Stomach (tissue), 9 donors: ENCODE measurements around the gene CFAP69. TPM values are rescaled to one million over a fixed set of nuclear protein-coding genes. Genes with fewer than 3 reads are reported as not detected.

Source experiments
- DNase-seq, 2 donors: peaks; one replicate each; pipeline versions ENCODE4 v3.0.0 to v3.0.0-alpha.2; 2013 to 2019
- H3K27ac ChIP-seq, 5 donors: fragments of 200-600 bp in 4 of 5; sonication (generic) in 4 of 5; one replicate each; pipeline ENCODE4 v1.5.1; 2013 to 2019; ENCODE audit warnings: mild to moderate bottlenecking in 1 of 5, moderate library complexity in 1 of 5
- H3K27me3 ChIP-seq, 3 donors: fragments of 200-600 bp; sonication (generic); one replicate each; pipeline ENCODE4 v1.5.1; 2017 to 2019; ENCODE audit warnings: mixed run types in 1 of 3
- H3K36me3 ChIP-seq, 4 donors: fragments of 200-600 bp; sonication (generic); 1 replicate in 3 of 4; 2 replicates in 1 of 4; pipeline ENCODE4 v1.5.1; 2016 to 2019
- H3K4me1 ChIP-seq, 4 donors: fragments of 200-600 bp; sonication (generic); one replicate each; pipeline ENCODE4 v1.5.1; 2016 to 2019
- H3K4me3 ChIP-seq, 4 donors: fragments of 200-600 bp; sonication (generic) in 3 of 4; one replicate each; pipeline ENCODE4 v1.5.1; 2016 to 2019; ENCODE audit warnings: mild to moderate bottlenecking in 1 of 4
- H3K9me3 ChIP-seq, 4 donors: fragments of 200-600 bp; sonication (generic); one replicate each; pipeline ENCODE4 v1.5.1; 2016 to 2019
- EP300 ChIP-seq: sonication (generic); formaldehyde crosslinking; IDR thresholded peaks from one replicate; pipeline ENCODE4 v1.6.1; 2017; ENCODE audit warnings: antibody characterized with exemption
- POLR2A ChIP-seq, 4 donors: fragments of 450-650 bp; IDR thresholded peaks; one replicate each; pipeline ENCODE4 v1.6.1; 2016; ENCODE audit warnings: antibody characterized with exemption in 4 of 4, control low read depth in 2 of 4, mild to moderate bottlenecking in 1 of 4, moderate library complexity in 1 of 4
- POLR2AphosphoS5 ChIP-seq, 3 donors: sonication (generic); formaldehyde crosslinking; IDR thresholded peaks; one replicate each; pipeline ENCODE4 v1.6.1; 2016; ENCODE audit warnings: antibody characterized with exemption in 3 of 3
- WGBS, 5 donors: extraction: QIAGEN DNeasy Blood & Tissue Kit in 3 of 5; methylation state at CpG; one replicate each; pipeline versions ENCODE4 v1.1.5 to v1.1.7; 2013 to 2018; 5-methylcytosine and 5-hydroxymethylcytosine counted together
- intact Hi-C: fragments of 100-400 bp; cut with DNase I; formaldehyde crosslinking; loops from one replicate; pipeline ENCODE4 v1.15.1; 2023; ENCODE audit warnings: low total_unique reads
- polyA plus RNA-seq, 3 donors: library from polyadenylated mRNA; stranded (reverse); fragments of 200-250 nt; gene quantifications; one replicate each; pipeline ENCODE4 v1.2.3, GENCODE V29; 2013
- total RNA-seq, 5 donors: library from RNA; depleted of rRNA; stranded (reverse); fragments of >200 nt; gene quantifications; one replicate each; pipeline versions ENCODE4 v1.1.0 to v1.2.3, GENCODE V29; 2014 to 2016
- TF ChIP-seq, protein P1 (sequence below), 7 experiments: fragments of 450-650 bp in 4 of 7; fragments of 200-600 bp in 3 of 7; sonication (generic) in 3 of 7; IDR thresholded peaks; one replicate each; pipeline ENCODE4 v1.5.1; 2016 to 2019; ENCODE audit warnings: antibody characterized with exemption in 7 of 7, control low read depth in 2 of 7, mild to moderate bottlenecking in 1 of 7
- donor health status: healthy with polysubstance abuse.
- donor health status: Bipolar disorder and iron deficiency.
- donor health status: healthy.

CFAP69 gene
- total and polyA plus RNA-seq, 8 donors, result 0.87 to 22.0 (median 5.5) TPM

DNA sequence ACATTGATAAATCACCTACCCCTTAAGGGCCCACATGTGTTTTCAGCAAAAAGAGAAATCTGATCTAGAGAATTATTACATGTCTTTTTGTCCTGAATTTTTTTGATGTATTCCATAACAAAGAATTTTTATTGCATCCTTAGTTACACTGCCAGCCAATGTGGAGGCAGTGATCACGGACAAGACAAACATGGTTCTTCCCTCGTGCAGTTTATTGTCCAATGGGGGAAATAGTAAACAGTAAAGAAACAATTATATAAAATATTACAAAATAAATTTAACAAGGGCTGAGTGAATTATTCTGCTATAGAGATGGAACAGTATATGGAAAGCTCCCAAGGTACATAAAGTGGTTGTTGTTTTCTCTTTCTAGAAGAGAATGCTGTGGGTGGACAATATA is 31.5 kb upstream of the CFAP69 start:
- peak overlapping the region in 1 of 4 donors; percentile 67 for H3K4me3 ChIP-seq
- no peaks in the 10 kb centered on the region for H3K9me3 ChIP-seq
- peaks cover 4 to 36% (median 14%) of the 10 kb centered on the region in 4 donors for H3K4me1 ChIP-seq
- WGBS, 5 donors, result 73 to 90% (median 77%) methylated on average over 2 of the region's 2 CpGs
- TF ChIP-seq POLR2A (IDR thresholded peaks at IDR 0.05) (no peak), POLR2AphosphoS5 (IDR thresholded peaks at IDR 0.05) (no peak), EP300 (no peak)
- TF ChIP-seq, protein P1, sequence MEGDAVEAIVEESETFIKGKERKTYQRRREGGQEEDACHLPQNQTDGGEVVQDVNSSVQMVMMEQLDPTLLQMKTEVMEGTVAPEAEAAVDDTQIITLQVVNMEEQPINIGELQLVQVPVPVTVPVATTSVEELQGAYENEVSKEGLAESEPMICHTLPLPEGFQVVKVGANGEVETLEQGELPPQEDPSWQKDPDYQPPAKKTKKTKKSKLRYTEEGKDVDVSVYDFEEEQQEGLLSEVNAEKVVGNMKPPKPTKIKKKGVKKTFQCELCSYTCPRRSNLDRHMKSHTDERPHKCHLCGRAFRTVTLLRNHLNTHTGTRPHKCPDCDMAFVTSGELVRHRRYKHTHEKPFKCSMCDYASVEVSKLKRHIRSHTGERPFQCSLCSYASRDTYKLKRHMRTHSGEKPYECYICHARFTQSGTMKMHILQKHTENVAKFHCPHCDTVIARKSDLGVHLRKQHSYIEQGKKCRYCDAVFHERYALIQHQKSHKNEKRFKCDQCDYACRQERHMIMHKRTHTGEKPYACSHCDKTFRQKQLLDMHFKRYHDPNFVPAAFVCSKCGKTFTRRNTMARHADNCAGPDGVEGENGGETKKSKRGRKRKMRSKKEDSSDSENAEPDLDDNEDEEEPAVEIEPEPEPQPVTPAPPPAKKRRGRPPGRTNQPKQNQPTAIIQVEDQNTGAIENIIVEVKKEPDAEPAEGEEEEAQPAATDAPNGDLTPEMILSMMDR (IDR thresholded peaks at IDR 0.05), result no peak
- DNase-seq, result no peak
- H3K27ac ChIP-seq, result peak overlapping the region in 1 of 5 donors; percentile 39
- H3K27me3 ChIP-seq, result peaks cover 0 to 18% (median 8%) of the 10 kb centered on the region in 3 donors
- intact Hi-C loops, result no loop called here
- no peaks in the 10 kb centered on the region for H3K36me3 ChIP-seq

DNA sequence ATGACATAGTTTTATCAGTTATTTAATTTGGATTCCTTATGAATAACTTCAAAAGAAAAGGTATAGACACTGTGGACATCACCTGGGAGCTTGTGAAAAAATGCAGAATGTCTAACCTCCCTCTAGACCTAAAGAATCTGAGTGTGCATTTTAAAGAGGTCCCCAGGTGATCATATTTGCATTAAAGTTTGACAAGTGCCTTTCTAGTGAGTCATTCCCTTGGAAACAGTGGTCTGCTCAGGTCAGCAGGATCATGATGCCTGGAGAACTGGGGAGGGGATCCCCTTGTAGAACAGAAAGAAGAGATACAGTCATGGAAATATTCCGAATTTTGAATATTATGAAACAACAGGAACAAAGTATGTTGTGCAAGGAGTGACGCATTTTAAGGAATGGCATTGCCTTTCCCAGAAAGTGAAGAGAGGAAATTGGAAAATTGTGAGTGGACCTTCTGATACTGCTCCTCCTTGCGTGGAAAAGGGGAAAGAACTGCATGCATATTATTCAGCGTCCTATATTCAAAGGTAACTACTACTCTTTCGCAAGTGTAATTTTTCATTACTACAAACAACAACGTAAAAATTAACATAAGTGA is 28.8 kb upstream of the CFAP69 start:
- Histone ChIP-seq H3K4me3 (no peak overlapping the region), H3K4me1 (peaks cover 0 to 28% (median 14%) of the 10 kb centered on the region in 4 donors), H3K36me3 (no peaks in the 10 kb centered on the region), H3K27me3 (peaks cover 0 to 14% (median 8%) of the 10 kb centered on the region in 3 donors), H3K9me3 (no peaks in the 10 kb centered on the region), H3K27ac (peak overlapping the region in 2 of 5 donors; percentile 23 to 31)
- intact Hi-C loops, result no loop called here
- TF ChIP-seq, protein P1 (IDR thresholded peaks at IDR 0.05), result no peak
- TF ChIP-seq POLR2AphosphoS5 (IDR thresholded peaks at IDR 0.05), result no peak
- no peak for TF ChIP-seq EP300
- no peak for TF ChIP-seq POLR2A (IDR thresholded peaks at IDR 0.05)
- WGBS, 5 donors, result 72 to 92% (median 87%) methylated on average over 6 of the region's 6 CpGs
- DNase-seq, result no peak

GRCh38 chr7:90216771-90217170 is 28.2 kb upstream of the CFAP69 start:
- DNase-seq, result peak in 1 of 2 donors; percentile 50
- Histone ChIP-seq H3K27ac (peak overlapping the region in 2 of 5 donors; percentile 23 to 31), H3K27me3 (peaks cover 0 to 8% (median 5%) of the 10 kb centered on the region in 3 donors), H3K9me3 (no peaks in the 10 kb centered on the region), H3K36me3 (no peaks in the 10 kb centered on the region), H3K4me1 (peaks cover 0 to 22% (median 13%) of the 10 kb centered on the region in 4 donors), H3K4me3 (no peak overlapping the region)
- intact Hi-C loops, result no loop called here
- 35 to 59% (median 46%) methylated on average over 2 of the region's 2 CpGs for WGBS, 5 donors
- TF ChIP-seq POLR2A (IDR thresholded peaks at IDR 0.05) (no peak), POLR2AphosphoS5 (IDR thresholded peaks at IDR 0.05) (no peak), EP300 (no peak)
- TF ChIP-seq, protein P1 (IDR thresholded peaks at IDR 0.05), result no peak

GRCh38 chr7:90222390-90222789 is 22.6 kb upstream of the CFAP69 start:
- Histone ChIP-seq H3K27me3 (no peaks in the 10 kb centered on the region), H3K4me3 (no peak overlapping the region), H3K27ac (peak overlapping the region in 2 of 5 donors; percentile 29 to 58), H3K9me3 (no peaks in the 10 kb centered on the region), H3K36me3 (peaks cover 0 to 7% (median 0%) of the 10 kb centered on the region in 4 donors), H3K4me1 (peaks cover 0 to 5% (median 0%) of the 10 kb centered on the region in 4 donors)
- TF ChIP-seq POLR2A (IDR thresholded peaks at IDR 0.05) (no peak), EP300 (no peak), POLR2AphosphoS5 (IDR thresholded peaks at IDR 0.05) (no peak)
- TF ChIP-seq, protein P1 (IDR thresholded peaks at IDR 0.05), result no peak
- intact Hi-C loops, result no loop called here
- no peak for DNase-seq
